Gastrocnemius medialis (tissue), 4 donors: ENCODE data around the gene CCDC169. TPM values are rescaled to one million over a fixed set of nuclear protein-coding genes. Genes with fewer than 3 reads are reported as not detected.

Experiments used
- ATAC-seq, 2 donors: fragments of 150-250 bp; one replicate each; pipeline ENCODE4 v1.9.1; 2016
- DNase-seq, 2 donors: peaks; one replicate each; pipeline ENCODE4 v3.0.0-alpha.2; 2019
- H3K27ac ChIP-seq, 4 donors: fragments of 200-600 bp; sonication (generic); 1 replicate in 1 of 4; 2 replicates in 3 of 4; pipeline ENCODE4 v1.5.1; 2016 to 2018; ENCODE audit warnings: mild to moderate bottlenecking in 2 of 4, moderate library complexity in 1 of 4
- H3K27me3 ChIP-seq, 3 donors: fragments of 200-600 bp; sonication (generic) in 2 of 3; 1 replicate in 1 of 3; 2 replicates in 2 of 3; pipeline versions ENCODE4 v1.5.1 to v1.6.0; 2016 to 2019; ENCODE audit warnings: mild to moderate bottlenecking in 1 of 3, moderate library complexity in 1 of 3
- H3K36me3 ChIP-seq, 2 donors: fragments of 200-600 bp; sonication (generic) in 1 of 2; one replicate each; pipeline ENCODE4 v1.5.1; 2017 to 2018
- H3K4me1 ChIP-seq, 2 donors: fragments of 200-600 bp; sonication (generic) in 1 of 2; one replicate each; pipeline ENCODE4 v1.5.1; 2016 to 2017; ENCODE audit warnings: mild to moderate bottlenecking in 2 of 2
- H3K4me3 ChIP-seq, 4 donors: fragments of 200-600 bp; sonication (generic) in 3 of 4; 1 replicate in 1 of 4; 2 replicates in 3 of 4; pipeline ENCODE4 v1.5.1; 2016 to 2019; ENCODE audit warnings: mild to moderate bottlenecking in 2 of 4
- H3K9me3 ChIP-seq, 3 donors: fragments of 200-600 bp; sonication (generic) in 2 of 3; 1 replicate in 1 of 3; 2 replicates in 2 of 3; pipeline ENCODE4 v1.5.1; 2016 to 2019
- POLR2A ChIP-seq, 2 donors: fragments of 450-650 bp; IDR thresholded peaks; one replicate each; pipeline ENCODE4 v1.6.1; 2017; ENCODE audit warnings: antibody characterized with exemption in 2 of 2, mild to moderate bottlenecking in 2 of 2, moderate library complexity in 2 of 2
- in situ Hi-C, 4 donors: fragments of 200-750 bp; cut with MboI; loops; one replicate each; pipeline versions ENCODE4 v1.15.0 to v1.8.0; 2017; ENCODE audit warnings: low sequenced_read_pairs in 4 of 4
- intact Hi-C: fragments of 100-400 bp; cut with DNase I; formaldehyde crosslinking; loops from one replicate; pipeline ENCODE4 v1.15.1; 2023; ENCODE audit warnings: low total_unique reads
- total RNA-seq, 4 donors: library from RNA; depleted of rRNA; stranded (reverse); fragments of >200 nt; gene quantifications; one replicate each; pipeline versions ENCODE4 v1.1.0 to v1.2.3, GENCODE V29; 2016
- TF ChIP-seq, protein P1 (sequence below), 5 experiments: fragments of 450-650 bp in 3 of 5; fragments of 200-600 bp in 2 of 5; sonication (generic) in 2 of 5; IDR thresholded peaks in 4 of 5; conservative IDR thresholded peaks in 1 of 5; 1 replicate in 4 of 5; 2 replicates in 1 of 5; pipeline ENCODE4 v1.5.1; 2016 to 2019; ENCODE audit warnings: antibody characterized with exemption in 5 of 5, mild to moderate bottlenecking in 3 of 5, moderate library complexity in 3 of 5

CCDC169 gene
- total RNA-seq, 4 donors from 2014 or later: 0.10 to 1.7 TPM; not detected in 2

DNA sequence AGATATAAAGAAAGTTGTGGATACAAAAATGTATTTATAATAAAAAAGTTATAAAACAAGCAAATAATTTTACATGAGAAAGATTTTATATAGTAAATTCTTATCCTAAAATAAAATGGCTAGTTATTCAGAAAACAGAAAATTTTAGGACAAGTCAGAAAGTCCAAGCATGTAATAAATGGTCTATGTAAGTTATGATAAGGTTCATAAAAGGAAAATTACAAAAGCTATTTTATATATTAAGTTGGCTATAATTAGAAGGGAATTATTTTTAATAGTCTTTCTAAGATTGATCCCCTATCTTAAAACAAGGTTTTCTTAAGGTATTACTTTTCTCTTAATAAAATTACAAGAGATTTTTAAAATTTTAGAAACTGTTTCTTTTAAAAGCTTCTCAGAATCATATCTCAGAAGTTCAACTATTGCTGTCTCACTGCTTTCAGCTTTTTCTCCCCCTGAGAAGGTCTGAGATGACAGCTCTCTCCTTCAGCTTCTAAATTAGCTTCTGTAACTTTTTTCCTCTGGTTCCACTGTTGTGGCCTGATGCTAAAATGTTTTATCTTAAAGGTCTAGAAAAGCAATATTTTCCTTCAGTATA lies 8.7 kb downstream of the CCDC169 start:
- in situ Hi-C loops: loop anchor here in 3 of 4 donors (10.0 to 25.0 kb wide), 3 partner anchors 98 to 456 kb away; no protein-coding TSS in a partner anchor
- TF ChIP-seq, protein P1, sequence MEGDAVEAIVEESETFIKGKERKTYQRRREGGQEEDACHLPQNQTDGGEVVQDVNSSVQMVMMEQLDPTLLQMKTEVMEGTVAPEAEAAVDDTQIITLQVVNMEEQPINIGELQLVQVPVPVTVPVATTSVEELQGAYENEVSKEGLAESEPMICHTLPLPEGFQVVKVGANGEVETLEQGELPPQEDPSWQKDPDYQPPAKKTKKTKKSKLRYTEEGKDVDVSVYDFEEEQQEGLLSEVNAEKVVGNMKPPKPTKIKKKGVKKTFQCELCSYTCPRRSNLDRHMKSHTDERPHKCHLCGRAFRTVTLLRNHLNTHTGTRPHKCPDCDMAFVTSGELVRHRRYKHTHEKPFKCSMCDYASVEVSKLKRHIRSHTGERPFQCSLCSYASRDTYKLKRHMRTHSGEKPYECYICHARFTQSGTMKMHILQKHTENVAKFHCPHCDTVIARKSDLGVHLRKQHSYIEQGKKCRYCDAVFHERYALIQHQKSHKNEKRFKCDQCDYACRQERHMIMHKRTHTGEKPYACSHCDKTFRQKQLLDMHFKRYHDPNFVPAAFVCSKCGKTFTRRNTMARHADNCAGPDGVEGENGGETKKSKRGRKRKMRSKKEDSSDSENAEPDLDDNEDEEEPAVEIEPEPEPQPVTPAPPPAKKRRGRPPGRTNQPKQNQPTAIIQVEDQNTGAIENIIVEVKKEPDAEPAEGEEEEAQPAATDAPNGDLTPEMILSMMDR (IDR thresholded peaks at IDR 0.05 in 4 of 5, conservative IDR thresholded peaks at IDR 0.05 in 1 of 5): no peak
- no peak for TF ChIP-seq POLR2A (IDR thresholded peaks at IDR 0.05)
- no peaks in the 10 kb centered on the region for H3K9me3 ChIP-seq
- H3K27ac ChIP-seq: no peak overlapping the region
- no peaks in the 10 kb centered on the region for H3K27me3 ChIP-seq
- no peak for DNase-seq
- H3K4me1 ChIP-seq: no peaks in the 10 kb centered on the region
- intact Hi-C loops: no loop called here
- no peak for ATAC-seq
- H3K4me3 ChIP-seq: no peak overlapping the region
- no peaks in the 10 kb centered on the region for H3K36me3 ChIP-seq

DNA sequence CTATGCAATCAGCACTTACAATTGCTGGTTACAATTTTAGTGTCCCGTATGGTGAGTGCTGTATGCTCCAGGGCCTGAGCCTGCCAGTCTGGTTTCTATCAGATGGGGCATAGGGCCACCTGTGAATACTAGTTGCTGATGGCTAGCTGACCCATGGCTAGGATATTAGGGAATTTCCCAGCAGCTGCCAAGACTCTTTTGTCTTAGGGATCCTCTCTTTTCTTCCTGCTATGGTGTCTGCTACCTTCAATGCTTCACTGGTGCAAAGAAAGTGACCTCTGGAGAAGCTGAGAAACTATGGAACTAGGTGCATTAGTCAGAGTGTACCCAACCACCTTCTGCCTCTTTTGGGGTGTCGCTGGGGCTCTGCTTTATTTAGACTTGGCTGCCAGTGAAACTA lies 11.6 kb downstream of the CCDC169 start:
- no peaks in the 10 kb centered on the region for H3K36me3 ChIP-seq
- no peak overlapping the region for H3K27ac ChIP-seq
- no peaks in the 10 kb centered on the region for H3K27me3 ChIP-seq
- TF ChIP-seq, protein P1 (IDR thresholded peaks at IDR 0.05 in 4 of 5, conservative IDR thresholded peaks at IDR 0.05 in 1 of 5): no peak
- no peak for TF ChIP-seq POLR2A (IDR thresholded peaks at IDR 0.05)
- no peaks in the 10 kb centered on the region for H3K4me1 ChIP-seq
- DNase-seq: no peak
- H3K9me3 ChIP-seq: no peaks in the 10 kb centered on the region
- intact Hi-C loops: no loop called here
- no peak for ATAC-seq
- no peak overlapping the region for H3K4me3 ChIP-seq
- in situ Hi-C loops: loop anchor here in 3 of 4 donors (10.0 to 25.0 kb wide), 3 partner anchors 101 to 459 kb away; no protein-coding TSS in a partner anchor

DNA sequence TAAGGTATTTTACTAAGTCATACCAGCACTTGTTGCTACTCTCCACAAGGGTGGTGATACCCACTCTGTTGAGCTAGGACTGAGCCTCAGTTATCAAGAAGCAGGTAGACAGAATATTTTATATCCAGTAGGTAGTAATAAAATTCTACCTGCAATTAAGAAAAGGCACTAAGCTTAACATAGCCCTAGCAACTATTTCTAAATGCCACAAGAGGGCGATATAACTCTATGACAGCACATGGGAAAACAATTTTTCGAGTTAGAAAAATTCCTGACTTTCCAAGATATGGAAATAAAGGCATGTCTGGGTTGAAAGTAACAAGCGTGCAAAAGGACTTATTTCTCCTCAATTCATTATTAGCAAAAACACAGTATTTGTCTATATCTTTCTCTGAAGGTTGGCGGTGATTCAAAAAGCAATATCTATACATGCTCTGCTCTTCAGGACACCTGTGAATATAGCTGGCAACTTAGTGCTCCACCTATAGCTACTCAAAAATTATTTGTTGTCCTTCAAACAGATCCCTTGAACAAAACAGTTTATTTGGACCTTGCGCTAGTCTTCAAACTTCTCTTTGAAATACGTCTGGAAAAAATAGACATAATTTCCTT lies 14.7 kb downstream of the CCDC169 start:
- Histone ChIP-seq H3K27me3 (no peaks in the 10 kb centered on the region), H3K4me1 (no peaks in the 10 kb centered on the region), H3K27ac (no peak overlapping the region), H3K4me3 (no peak overlapping the region), H3K9me3 (no peaks in the 10 kb centered on the region), H3K36me3 (no peaks in the 10 kb centered on the region)
- in situ Hi-C loops: loop anchor here in 3 of 4 donors (10.0 to 25.0 kb wide), 3 partner anchors 104 to 462 kb away; no protein-coding TSS in a partner anchor
- TF ChIP-seq, protein P1 (IDR thresholded peaks at IDR 0.05 in 4 of 5, conservative IDR thresholded peaks at IDR 0.05 in 1 of 5): peak; percentile 36 to 79 (median 74)
- no peak for TF ChIP-seq POLR2A (IDR thresholded peaks at IDR 0.05)
- DNase-seq (no peak), ATAC-seq (no peak)
- intact Hi-C loops: loop anchor here (2.0 kb wide), 1 partner anchor 454 kb away; no protein-coding TSS in a partner anchor

DNA sequence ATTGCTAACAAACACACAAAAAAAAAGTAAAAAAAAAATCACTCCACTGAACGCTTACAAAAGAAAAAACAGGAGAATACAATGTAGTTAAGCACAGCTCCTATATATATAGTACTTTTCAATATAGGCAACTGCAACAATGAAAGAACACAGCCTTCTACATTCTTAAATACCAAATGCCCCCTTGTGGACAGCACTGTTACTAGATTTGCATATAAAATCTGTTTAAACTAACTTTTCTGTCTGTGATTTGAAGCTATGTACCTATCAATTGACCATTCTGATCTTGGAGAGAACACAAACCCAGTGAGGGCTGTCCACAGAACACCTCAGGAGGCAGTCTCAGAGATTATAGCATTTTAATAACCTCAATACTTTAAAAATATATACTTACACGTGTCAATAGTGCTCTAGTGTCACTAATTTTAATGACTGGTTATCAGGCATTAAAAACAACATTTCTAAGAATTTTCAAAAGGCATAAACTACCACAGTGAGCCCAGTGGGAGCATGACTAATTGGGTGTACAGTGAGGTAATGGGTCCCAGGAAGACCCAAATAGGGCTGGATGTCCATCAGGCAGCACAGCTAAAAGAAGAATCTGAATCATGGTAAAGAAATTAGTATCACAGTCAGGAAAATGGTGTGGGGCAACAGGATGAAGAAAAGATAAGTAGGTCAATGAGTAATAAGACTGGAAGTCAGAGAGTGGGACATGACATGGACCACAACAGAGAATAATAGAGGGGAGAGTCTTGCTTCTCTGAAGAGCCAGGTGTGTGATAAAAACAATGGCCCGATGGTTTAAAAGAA lies 22.2 kb downstream of the CCDC169 start:
- peak in 1 of 2 donors; percentile 11 for DNase-seq
- in situ Hi-C loops: loop anchor here (5.0 to 25.0 kb wide), 4 partner anchors 112 to 462 kb away; no protein-coding TSS in a partner anchor
- intact Hi-C loops: loop anchor here (1.0 to 5.0 kb wide), 2 partner anchors 283 to 297 kb away; no protein-coding TSS in a partner anchor

More for the DNA sequence above, 22.2 kb downstream of the CCDC169 start:
- Histone ChIP-seq H3K9me3 (no peaks in the 10 kb centered on the region), H3K4me3 (no peak overlapping the region), H3K27ac (no peak overlapping the region), H3K36me3 (no peaks in the 10 kb centered on the region), H3K27me3 (no peaks in the 10 kb centered on the region), H3K4me1 (peaks cover 0 to 3% of the 10 kb centered on the region in 2 donors)
- TF ChIP-seq, protein P1 (IDR thresholded peaks at IDR 0.05 in 4 of 5, conservative IDR thresholded peaks at IDR 0.05 in 1 of 5): peak; percentile 40 to 55 (median 54)
- no peak for TF ChIP-seq POLR2A (IDR thresholded peaks at IDR 0.05)
- peak in 1 of 2 donors; percentile 49 for ATAC-seq
